Gastroesophageal sphincter (tissue), 4 donors: ENCODE data around the gene SLC24A3. TPM values are rescaled to one million over a fixed set of nuclear protein-coding genes. Genes with fewer than 3 reads are reported as not detected.

Experiments used
- ATAC-seq: fragments of 150-250 bp; one replicate; pipeline ENCODE4 v1.9.1; 2016; ENCODE audit warnings: mild to moderate bottlenecking, moderate library complexity
- H3K27ac ChIP-seq, 4 donors: fragments of 200-600 bp; sonication (generic) in 3 of 4; 1 replicate in 3 of 4; 2 replicates in 1 of 4; pipeline ENCODE4 v1.5.1; 2016 to 2019
- H3K27me3 ChIP-seq: fragments of 200-600 bp; sonication (generic); one replicate; pipeline ENCODE4 v1.5.1; 2019
- H3K36me3 ChIP-seq, 2 donors: fragments of 200-600 bp; sonication (generic); one replicate each; pipeline ENCODE4 v1.5.1; 2019; ENCODE audit warnings: control low read depth in 1 of 2
- H3K4me1 ChIP-seq, 3 donors: fragments of 200-600 bp; sonication (generic); 1 replicate in 2 of 3; 2 replicates in 1 of 3; pipeline ENCODE4 v1.5.1; 2016 to 2019; ENCODE audit warnings: control low read depth in 2 of 3
- H3K4me3 ChIP-seq, 2 donors: fragments of 200-600 bp; sonication (generic); one replicate each; pipeline ENCODE4 v1.5.1; 2019; ENCODE audit warnings: mild to moderate bottlenecking in 1 of 2, moderate library complexity in 1 of 2
- H3K9me3 ChIP-seq, 3 donors: fragments of 200-600 bp; sonication (generic); one replicate each; pipeline ENCODE4 v1.5.1; 2017 to 2019; ENCODE audit warnings: control low read depth in 2 of 3
- CTCF ChIP-seq, 4 experiments: fragments of 200-600 bp in 2 of 4; fragments of 450-650 bp in 2 of 4; sonication (generic) in 1 of 4; IDR thresholded peaks; one replicate each; pipeline ENCODE4 v1.5.1; 2017 to 2019; ENCODE audit warnings: antibody characterized with exemption in 4 of 4, mild to moderate bottlenecking in 2 of 4, moderate library complexity in 2 of 4
- EP300 ChIP-seq: sonication (generic); formaldehyde crosslinking; IDR thresholded peaks from one replicate; pipeline ENCODE4 v1.6.1; 2017; ENCODE audit warnings: antibody characterized with exemption, mild to moderate bottlenecking
- POLR2A ChIP-seq, 2 donors: fragments of 450-650 bp; IDR thresholded peaks; one replicate each; pipeline ENCODE4 v1.6.1; 2017; ENCODE audit warnings: antibody characterized with exemption in 2 of 2, mild to moderate bottlenecking in 2 of 2, moderate library complexity in 1 of 2
- POLR2AphosphoS5 ChIP-seq: sonication (generic); formaldehyde crosslinking; IDR thresholded peaks from one replicate; pipeline ENCODE4 v1.6.1; 2017; ENCODE audit warnings: antibody characterized with exemption
- WGBS, 2 donors: methylation state at CpG; one replicate each; pipeline ENCODE4 v1.1.5; 2018; ENCODE audit warnings: low coverage in 1 of 2; 5-methylcytosine and 5-hydroxymethylcytosine counted together
- total RNA-seq, 4 donors: library from RNA; depleted of rRNA; stranded (reverse); fragments of >200 nt; gene quantifications; one replicate each; pipeline ENCODE4 v1.1.0, GENCODE V29; 2016

SLC24A3 gene
- total RNA-seq, 4 donors from 2014 or later: 2.7 to 13.5 (median 5.5) TPM

GRCh38 chr20:19697415-19697814 lies 485.0 kb downstream of the SLC24A3 start:
- peaks cover 0 to 4% of the 10 kb centered on the region in 2 donors for H3K36me3 ChIP-seq
- peaks cover 0 to 8% (median 0%) of the 10 kb centered on the region in 3 donors for H3K4me1 ChIP-seq
- no peak for ATAC-seq
- no peak for TF ChIP-seq CTCF (IDR thresholded peaks at IDR 0.05)
- no peaks in the 10 kb centered on the region for H3K27me3 ChIP-seq
- no peak overlapping the region for H3K27ac ChIP-seq
- WGBS, 2 donors: 86 to 100% methylated on average over 1 to 2 of the region's 2 CpGs
- peaks cover 0 to 4% (median 0%) of the 10 kb centered on the region in 3 donors for H3K9me3 ChIP-seq
- H3K4me3 ChIP-seq: no peak overlapping the region

GRCh38 chr20:19699180-19699971 lies 486.9 kb downstream of the SLC24A3 start:
- Histone ChIP-seq H3K36me3 (peaks cover 0 to 4% of the 10 kb centered on the region in 2 donors), H3K4me1 (no peaks in the 10 kb centered on the region), H3K27ac (no peak overlapping the region), H3K27me3 (no peaks in the 10 kb centered on the region), H3K4me3 (no peak overlapping the region), H3K9me3 (peaks cover 0 to 10% (median 0%) of the 10 kb centered on the region in 3 donors)
- WGBS, 2 donors: 17 to 84% methylated on average over 1 to 4 of the region's 4 CpGs
- no peak for ATAC-seq
- no peak for TF ChIP-seq POLR2AphosphoS5
- TF ChIP-seq EP300: no peak
- no peak for TF ChIP-seq POLR2A (IDR thresholded peaks at IDR 0.05)
- no peak for TF ChIP-seq CTCF (IDR thresholded peaks at IDR 0.05)

- TF ChIP-seq POLR2A (IDR thresholded peaks at IDR 0.05) (no peak), CTCF (IDR thresholded peaks at IDR 0.05) (no peak), EP300 (no peak), POLR2AphosphoS5 (no peak)
- Histone ChIP-seq H3K27ac (no peak overlapping the region), H3K36me3 (peaks cover 0 to 4% of the 10 kb centered on the region in 2 donors), H3K9me3 (peaks cover 0 to 10% (median 0%) of the 10 kb centered on the region in 3 donors), H3K4me1 (no peaks in the 10 kb centered on the region), H3K4me3 (no peak overlapping the region), H3K27me3 (no peaks in the 10 kb centered on the region)
- no peak for ATAC-seq
- WGBS, 2 donors: 78 to 95% methylated on average over 3 of the region's 3 CpGs
Measured at GRCh38 chr20:19701429-19701828, 489.0 kb downstream of the SLC24A3 start.

- Histone ChIP-seq H3K36me3 (peaks cover 0 to 3% of the 10 kb centered on the region in 2 donors), H3K27me3 (no peaks in the 10 kb centered on the region), H3K4me1 (peaks cover 0 to 19% (median 4%) of the 10 kb centered on the region in 3 donors), H3K4me3 (no peak overlapping the region), H3K27ac (no peak overlapping the region), H3K9me3 (peaks cover 0 to 10% (median 0%) of the 10 kb centered on the region in 3 donors)
- 93% methylated on average over 4 of the region's 4 CpGs for WGBS, 2 donors
- no peak for ATAC-seq
- TF ChIP-seq POLR2AphosphoS5 (no peak), CTCF (IDR thresholded peaks at IDR 0.05) (no peak), EP300 (no peak), POLR2A (IDR thresholded peaks at IDR 0.05) (no peak)
Measured at GRCh38 chr20:19706463-19706862, 494.0 kb downstream of the SLC24A3 start.
